Measurements from ENCODE around the gene SLIT3. TPM values are rescaled to one million over a fixed set of nuclear protein-coding genes. Genes with fewer than 3 reads are reported as not detected.

SLIT3 gene
- total RNA-seq, 4 donors from 2014 or later, result 46.3 to 89.0 (median 68.0) TPM

DNA sequence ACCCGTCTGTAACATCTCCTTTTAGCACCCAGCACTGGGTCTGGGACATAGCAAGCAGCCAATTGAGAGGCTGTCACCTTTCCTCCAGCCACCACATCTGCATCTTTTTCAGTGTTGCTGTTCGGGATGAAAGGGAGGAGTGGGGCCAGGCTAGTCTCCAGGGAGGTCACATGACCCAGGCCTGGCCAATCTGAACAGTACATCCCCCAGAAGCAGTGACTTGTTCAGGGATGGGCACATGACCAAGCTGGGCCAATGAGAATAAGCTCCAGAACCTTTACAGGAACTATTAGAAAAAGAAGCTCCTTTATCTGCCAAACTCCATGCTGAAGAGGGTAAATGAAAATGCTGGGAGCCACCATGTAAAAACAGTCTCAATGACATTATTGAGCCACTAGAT is 359.0 kb downstream of the SLIT3 start:
- DNase-seq (ENCODE audit: low spot score) (no peak), ATAC-seq (ENCODE audit: low FRiP score) (no peak)
- TF ChIP-seq CTCF (IDR thresholded peaks at IDR 0.05), result no peak

- DNase-seq (ENCODE audit: low spot score) (no peak), ATAC-seq (ENCODE audit: low FRiP score) (no peak)
Observed at GRCh38 chr5:168940712-168941111, 360.2 kb downstream of the SLIT3 start.

DNA sequence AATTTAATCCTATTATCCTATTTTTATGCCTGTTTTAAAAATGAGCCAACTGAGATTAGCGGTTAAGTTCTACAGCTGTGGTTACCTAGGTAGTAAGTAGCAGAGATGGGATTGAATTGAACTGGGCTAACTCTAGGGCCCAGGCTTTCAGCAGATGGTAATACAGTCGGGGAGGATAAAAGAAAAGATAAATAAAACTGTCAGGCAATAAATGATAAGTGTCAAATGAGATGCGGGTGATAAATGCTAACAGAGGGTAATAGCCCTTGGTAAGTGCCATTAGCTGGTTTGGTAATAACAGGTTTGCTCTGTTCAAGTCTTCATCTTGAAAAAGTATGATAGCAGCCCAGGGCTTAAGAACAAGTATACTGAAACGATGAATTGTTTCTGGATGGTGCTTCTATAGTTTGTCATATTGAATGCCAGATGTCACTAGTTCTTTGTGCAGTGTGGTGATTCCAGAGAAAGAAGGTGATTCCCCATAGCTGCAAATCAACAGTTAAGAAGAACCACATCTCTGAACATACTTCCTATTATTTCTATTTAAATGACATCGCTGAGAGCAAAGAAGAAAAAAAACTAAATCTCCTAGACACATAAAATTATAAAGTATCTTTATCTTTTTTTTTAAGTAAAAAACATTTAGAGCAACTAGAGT is 360.9 kb downstream of the SLIT3 start:
- no peak for TF ChIP-seq CTCF (IDR thresholded peaks at IDR 0.05)
- DNase-seq (ENCODE audit: low spot score) (no peak), ATAC-seq (ENCODE audit: low FRiP score) (no peak)

More at GRCh38 chr5:168940712-168941111, 360.2 kb downstream of the SLIT3 start:
- no peak for TF ChIP-seq CTCF (IDR thresholded peaks at IDR 0.05)

DNA sequence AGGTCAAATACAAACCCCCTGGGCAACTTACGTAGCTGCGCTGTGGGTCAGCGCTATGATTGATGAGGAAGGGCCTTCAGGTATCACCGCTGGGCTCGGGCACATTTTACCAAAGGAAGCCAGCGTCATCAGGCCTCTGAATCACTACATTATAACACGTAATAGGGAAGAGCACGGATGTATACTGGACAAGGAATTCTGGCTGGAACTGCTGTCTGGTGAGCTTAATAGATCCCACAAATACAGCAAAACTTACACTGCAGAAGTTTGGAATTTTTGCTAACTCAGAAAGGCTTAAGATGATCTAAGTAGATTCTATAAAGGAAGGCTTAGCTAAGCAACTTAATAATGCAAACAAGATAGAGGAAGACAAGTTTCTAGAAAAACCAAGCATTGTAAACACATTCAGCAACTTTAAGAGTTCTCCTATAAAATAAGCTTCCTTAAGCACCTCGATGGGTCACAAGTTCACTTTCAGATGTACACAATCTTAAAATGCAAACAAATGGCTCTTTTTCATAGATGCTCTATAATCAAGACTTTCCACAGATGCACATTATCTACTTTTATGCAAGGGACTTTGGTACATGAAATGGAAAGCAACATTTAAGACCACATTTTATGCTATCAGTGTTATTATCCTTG is 361.7 kb downstream of the SLIT3 start:
- no peak for ATAC-seq (ENCODE audit: low FRiP score)
- TF ChIP-seq CTCF (IDR thresholded peaks at IDR 0.05), result no peak
- DNase-seq (ENCODE audit: low spot score), result no peak

DNA sequence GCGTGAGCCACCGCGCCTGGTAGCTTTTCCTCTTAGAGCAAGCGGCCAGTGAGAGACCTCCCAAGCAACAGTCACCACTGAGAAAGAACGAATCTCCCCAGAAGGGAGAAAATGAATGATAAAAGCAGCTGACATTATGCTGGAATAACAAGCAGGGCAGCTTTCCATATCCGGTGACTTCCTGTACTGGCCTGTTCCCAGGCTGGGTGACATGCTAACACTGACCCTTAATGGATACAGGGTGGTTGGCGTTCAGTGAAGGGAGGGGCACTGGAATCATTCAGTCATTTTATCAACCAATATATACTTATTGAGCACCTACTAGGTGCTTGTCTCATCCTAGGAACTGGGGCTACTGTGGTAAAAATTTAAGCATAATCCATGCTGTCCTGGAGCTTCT is 364.4 kb downstream of the SLIT3 start:
- ATAC-seq (ENCODE audit: low FRiP score) (no peak), DNase-seq (ENCODE audit: low spot score) (no peak)
- no peak for TF ChIP-seq CTCF (IDR thresholded peaks at IDR 0.05)

DNA sequence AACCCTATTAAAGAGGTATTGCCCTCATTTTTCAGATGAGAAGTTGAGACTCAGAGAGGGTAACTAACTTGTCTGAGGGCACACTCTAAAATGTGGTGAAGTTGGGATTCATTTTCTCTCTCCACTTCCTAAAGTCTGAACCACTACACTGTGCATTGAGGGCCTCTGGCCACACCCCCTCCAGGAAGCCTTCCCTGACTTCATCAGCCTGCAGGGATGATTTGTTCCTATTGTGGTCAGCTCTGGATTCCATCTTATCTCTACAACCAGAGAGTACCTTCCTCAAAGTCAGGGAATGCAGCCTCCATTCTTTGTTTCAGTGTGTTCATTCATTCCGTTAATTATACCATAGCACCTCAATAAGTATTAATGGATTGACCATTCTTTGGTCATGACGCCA is 365.8 kb downstream of the SLIT3 start:
- no peak for TF ChIP-seq CTCF (IDR thresholded peaks at IDR 0.05)
- ATAC-seq (ENCODE audit: low FRiP score), result no peak
- DNase-seq (ENCODE audit: low spot score), result no peak

GRCh38 chr5:168934169-168934568 is 366.8 kb downstream of the SLIT3 start:
- TF ChIP-seq CTCF (IDR thresholded peaks at IDR 0.05), result no peak
- no peak for ATAC-seq (ENCODE audit: low FRiP score)

More at GRCh38 chr5:168934169-168934568, 366.8 kb downstream of the SLIT3 start:
- DNase-seq (ENCODE audit: low spot score), result no peak

All from omental fat pad (tissue), 4 donors.